T-cell (primary cell): ENCODE results near the gene GRK6. TPM values are rescaled to one million over a fixed set of nuclear protein-coding genes. Genes with fewer than 3 reads are reported as not detected.
A peak's percentile ranks its signal among the peaks of the same experiment; 100 is the strongest.

Source experiments
- ATAC-seq, 4 experiments: fragments of 200-7000 bp in 3 of 4; fragments of 150-1000 bp in 1 of 4; cut with Tn5 transposase; replicated peaks in 1 of 4; 1 replicate in 3 of 4; 2 replicates in 1 of 4; pipeline ENCODE4 v1.10.0; 2021; ENCODE audit warnings: moderate library complexity in 3 of 4, mild to moderate bottlenecking in 2 of 4, moderate number of reproducible peaks in 1 of 4
- CTCF ChIA-PET, 2 donors: fragments of 300-600 bp; sonication (Branson Sonifier 250); formaldehyde crosslinking; loops; one replicate each; lab custom pipeline; 2022; ENCODE audit warnings: antibody characterized with exemption in 2 of 2; lab: Charles Lee
- POLR2A ChIA-PET, 2 donors: fragments of 300-600 bp; sonication (Branson Sonifier 250); formaldehyde crosslinking; loops; one replicate each; lab custom pipeline; 2022; ENCODE audit warnings: antibody characterized with exemption in 2 of 2; lab: Charles Lee
- DNase-seq, 35 experiments: peaks; one replicate each; pipeline versions ENCODE4 v3.0.0 to v3.0.0-alpha.2; 2013 to 2023
- H3K27ac ChIP-seq: one replicate; pipeline ENCODE4 v1.5.1; 2013; ENCODE audit warnings: low read length
- H3K27me3 ChIP-seq, 2 experiments: replicated peaks in 1 of 2; 1 replicate in 1 of 2; 2 replicates in 1 of 2; pipeline versions ENCODE4 v1.6.1 to v1.7.0; 2013; ENCODE audit warnings: low read length in 1 of 2, mixed read lengths in 1 of 2; ENCODE audit not compliant: control insufficient read depth in 2 of 2, insufficient read depth in 2 of 2; ENCODE audit errors: extremely low read depth in 1 of 2
- H3K36me3 ChIP-seq, 2 donors: 1 replicate in 1 of 2; 2 replicates in 1 of 2; pipeline versions ENCODE4 v1.6.1 to v1.7.0; 2013; ENCODE audit warnings: low read length in 1 of 2; ENCODE audit not compliant: control insufficient read depth in 2 of 2, insufficient read depth in 1 of 2; ENCODE audit errors: extremely low read depth in 1 of 2
- H3K4me1 ChIP-seq, 2 experiments: 1 replicate in 1 of 2; 2 replicates in 1 of 2; pipeline versions ENCODE4 v1.6.1 to v1.7.0; 2013; ENCODE audit warnings: low read length in 2 of 2, mixed read lengths in 1 of 2; ENCODE audit not compliant: insufficient read depth in 2 of 2, control insufficient read depth in 1 of 2; ENCODE audit errors: extremely low read depth in 1 of 2
- H3K4me3 ChIP-seq, 2 donors: 1 replicate in 1 of 2; 2 replicates in 1 of 2; pipeline versions ENCODE4 v1.5.1 to v1.7.0; 2013; ENCODE audit warnings: mild to moderate bottlenecking in 2 of 2, low read length in 1 of 2, moderate library complexity in 1 of 2; ENCODE audit not compliant: control insufficient read depth in 1 of 2; ENCODE audit errors: extremely low read depth in 1 of 2
- H3K9me3 ChIP-seq: 2 replicates; pipeline ENCODE4 v1.7.0; 2013
- H3K27ac Mint-ChIP-seq, 2 donors: one replicate each; pipeline ENCODE4 v1.8.0; 2020 to 2021; ENCODE audit warnings: mild to moderate bottlenecking in 2 of 2, mixed read lengths in 2 of 2
- H3K27me3 Mint-ChIP-seq, 2 donors: one replicate each; pipeline ENCODE4 v1.8.0; 2021 to 2022; ENCODE audit warnings: mixed read lengths in 2 of 2
- H3K36me3 Mint-ChIP-seq: one replicate; pipeline ENCODE4 v1.8.0; 2021; ENCODE audit warnings: mixed read lengths
- H3K4me1 Mint-ChIP-seq, 3 donors: one replicate each; pipeline ENCODE4 v1.8.0; 2020 to 2022; ENCODE audit warnings: mixed read lengths in 3 of 3, mild to moderate bottlenecking in 1 of 3
- H3K4me3 Mint-ChIP-seq, 3 donors: one replicate each; pipeline ENCODE4 v1.8.0; 2020 to 2022; ENCODE audit warnings: mild to moderate bottlenecking in 3 of 3, mixed read lengths in 3 of 3, moderate library complexity in 3 of 3
- H3K9me3 Mint-ChIP-seq, 3 donors: one replicate each; pipeline ENCODE4 v1.8.0; 2020 to 2022; ENCODE audit warnings: mixed read lengths in 3 of 3
- WGBS: methylation state at CpG from one replicate; pipeline ENCODE4 v1.1.5; 2013; ENCODE audit warnings: missing lambda C conversion rate; ENCODE audit not compliant: insufficient coverage; 5-methylcytosine and 5-hydroxymethylcytosine counted together
- total RNA-seq, 35 experiments: library from RNA in 6 of 35; stranded (reverse) in 6 of 35; fragments of 120-200 nt in 1 of 35; gene quantifications; one replicate each; pipeline versions ENCODE4 v1.2.1 to v1.2.4 and lab custom pipeline; 2013 to 2026

Gene GRK6
- total RNA-seq, 5 donors from 2014 or later (not counting 1 experiment from before 2014, with no cell fraction given) = 196 to 226 (median 216) TPM

GRCh38 chr5:177459357-177459756 is 32.9 kb downstream of the GRK6 start:
- H3K27me3 Mint-ChIP-seq = no peaks in the 10 kb centered on the region
- ATAC-seq (no peak), DNase-seq (no peak)
- H3K4me1 Mint-ChIP-seq = peaks cover 10 to 18% (median 17%) of the 10 kb centered on the region in 3 donors
- ChIA-PET CTCF (interaction anchor here (1.0 to 1.4 kb wide), 2 partner anchors 33 to 69 kb away, joined by 3 to 4 read pairs; partner anchors contain the start of gene GRK6 (in 1 of the 2)), POLR2A (no interaction called here)
- Histone ChIP-seq H3K4me1 (peaks cover 4 to 27% of the 10 kb centered on the region in 2 experiments), H3K27ac (no peak overlapping the region), H3K9me3 (no peaks in the 10 kb centered on the region), H3K36me3 (peaks cover 0 to 3% of the 10 kb centered on the region in 2 donors), H3K27me3 (no peaks in the 10 kb centered on the region), H3K4me3 (no peak overlapping the region)
- WGBS = 94% methylated on average over 5 of the region's 11 CpGs
- H3K36me3 Mint-ChIP-seq = no peaks in the 10 kb centered on the region
- H3K4me3 Mint-ChIP-seq = no peak overlapping the region
- no peaks in the 10 kb centered on the region for H3K9me3 Mint-ChIP-seq
- H3K27ac Mint-ChIP-seq = no peak overlapping the region

GRCh38 chr5:177459819-177460628 is 33.5 kb downstream of the GRK6 start:
- Mint-ChIP-seq H3K27ac (no peak overlapping the region), H3K4me1 (peaks cover 10 to 18% (median 17%) of the 10 kb centered on the region in 3 donors), H3K9me3 (no peaks in the 10 kb centered on the region), H3K27me3 (no peaks in the 10 kb centered on the region), H3K36me3 (no peaks in the 10 kb centered on the region), H3K4me3 (no peak overlapping the region)
- ATAC-seq (no peak), DNase-seq (no peak)
- ChIA-PET POLR2A (no interaction called here), CTCF (interaction anchor here (0.5 to 1.4 kb wide), 3 partner anchors 33 to 69 kb away, joined by 3 to 4 read pairs (median 3); partner anchors contain the start of genes GRK6 (in 1 of the 2) and PDLIM7 (in 1 of the 2))
- no peak overlapping the region for H3K27ac ChIP-seq
- peaks cover 4 to 24% of the 10 kb centered on the region in 2 experiments for H3K4me1 ChIP-seq
- H3K9me3 ChIP-seq = no peaks in the 10 kb centered on the region
- H3K27me3 ChIP-seq = no peaks in the 10 kb centered on the region
- no peak overlapping the region for H3K4me3 ChIP-seq
- 88% methylated on average over 28 of the region's 28 CpGs for WGBS
- peaks cover 0 to 3% of the 10 kb centered on the region in 2 donors for H3K36me3 ChIP-seq

GRCh38 chr5:177462021-177462670 is 35.7 kb downstream of the GRK6 start:
- DNase-seq = no peak
- no peak for ATAC-seq
- no peak overlapping the region for H3K27ac ChIP-seq
- 60% methylated on average over 18 of the region's 27 CpGs for WGBS
- H3K4me3 ChIP-seq = no peak overlapping the region
- no peaks in the 10 kb centered on the region for H3K9me3 ChIP-seq
- ChIA-PET POLR2A (no interaction called here), CTCF (interaction anchor here in 1 of 2 donors (1.6 kb wide), 1 partner anchor 73 kb away, joined by 5 read pairs; no protein-coding TSS in a partner anchor)
- Mint-ChIP-seq H3K36me3 (peaks cover 4% of the 10 kb centered on the region), H3K27ac (no peak overlapping the region), H3K4me3 (no peak overlapping the region), H3K9me3 (no peaks in the 10 kb centered on the region), H3K27me3 (no peaks in the 10 kb centered on the region), H3K4me1 (peaks cover 7 to 14% (median 7%) of the 10 kb centered on the region in 3 donors)
- peaks cover 4 to 9% of the 10 kb centered on the region in 2 experiments for H3K4me1 ChIP-seq
- peaks cover 0 to 4% of the 10 kb centered on the region in 2 donors for H3K36me3 ChIP-seq
- no peaks in the 10 kb centered on the region for H3K27me3 ChIP-seq

DNA sequence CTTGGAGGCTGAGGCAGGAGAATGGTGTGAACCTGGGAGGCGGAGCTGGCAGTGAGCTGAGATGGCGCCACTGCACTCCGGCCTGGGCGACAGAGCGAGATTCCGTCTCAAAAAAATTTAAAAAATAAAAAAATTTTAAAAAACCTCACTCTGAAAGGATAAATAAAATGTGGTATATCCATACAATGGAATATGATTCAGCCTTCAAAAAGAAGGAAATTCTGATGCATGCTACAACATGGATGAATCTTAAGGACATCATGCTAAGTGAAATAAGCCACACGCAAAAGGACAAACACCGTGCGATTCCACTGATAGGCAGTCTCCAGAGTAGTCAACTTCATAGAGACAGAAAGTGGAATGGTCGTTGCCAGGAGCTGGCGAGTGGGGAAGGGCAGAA is 38.6 kb downstream of the GRK6 start:
- H3K9me3 ChIP-seq = no peaks in the 10 kb centered on the region
- Mint-ChIP-seq H3K27me3 (no peaks in the 10 kb centered on the region), H3K36me3 (peaks cover 4% of the 10 kb centered on the region), H3K27ac (no peak overlapping the region), H3K4me3 (no peak overlapping the region), H3K4me1 (peaks cover 6 to 10% (median 7%) of the 10 kb centered on the region in 3 donors), H3K9me3 (no peaks in the 10 kb centered on the region)
- ChIA-PET CTCF (no interaction called here), POLR2A (no interaction called here)
- peaks cover 4 to 13% of the 10 kb centered on the region in 2 experiments for H3K4me1 ChIP-seq
- ATAC-seq (no peak), DNase-seq (no peak)
- peaks cover 0 to 3% of the 10 kb centered on the region in 2 donors for H3K36me3 ChIP-seq
- no peak overlapping the region for H3K4me3 ChIP-seq
- no peaks in the 10 kb centered on the region for H3K27me3 ChIP-seq
- H3K27ac ChIP-seq = no peak overlapping the region
- 95% methylated on average over 5 of the region's 11 CpGs for WGBS

DNA sequence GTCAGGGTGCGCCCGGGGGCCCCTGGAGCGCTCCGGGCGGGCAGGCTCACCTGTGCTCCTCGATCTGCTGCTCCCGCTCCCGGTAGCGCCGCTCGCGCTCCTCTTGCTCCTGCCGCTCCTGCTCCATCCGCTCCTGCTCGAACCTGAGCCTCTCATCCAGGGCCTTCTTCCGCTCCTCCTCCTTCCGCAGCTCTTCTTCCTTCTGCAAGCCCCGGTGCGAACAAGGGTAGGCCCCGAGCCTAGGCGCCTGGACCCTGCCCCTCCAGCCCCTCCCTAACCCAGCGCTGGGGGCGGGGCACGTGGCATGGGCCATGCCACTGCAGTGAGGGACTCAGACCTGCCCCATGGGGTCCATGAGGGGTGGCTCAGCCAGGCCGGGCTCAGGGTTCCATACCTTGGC is 40.4 kb downstream of the GRK6 start:
- ChIA-PET POLR2A (no interaction called here), CTCF (no interaction called here)
- H3K4me1 ChIP-seq = peaks cover 3 to 28% of the 10 kb centered on the region in 2 experiments
- 96% methylated on average over 25 of the region's 25 CpGs for WGBS
- Mint-ChIP-seq H3K27me3 (no peaks in the 10 kb centered on the region), H3K4me1 (peaks cover 16 to 18% (median 18%) of the 10 kb centered on the region in 3 donors), H3K36me3 (peaks cover 4% of the 10 kb centered on the region), H3K27ac (no peak overlapping the region), H3K4me3 (no peak overlapping the region), H3K9me3 (no peaks in the 10 kb centered on the region)
- peaks cover 0 to 10% of the 10 kb centered on the region in 2 experiments for H3K27me3 ChIP-seq
- DNase-seq = no peak
- peaks cover 0 to 6% of the 10 kb centered on the region in 2 donors for H3K36me3 ChIP-seq
- no peaks in the 10 kb centered on the region for H3K9me3 ChIP-seq
- H3K27ac ChIP-seq = no peak overlapping the region
- ATAC-seq = no peak
- H3K4me3 ChIP-seq = no peak overlapping the region

DNA sequence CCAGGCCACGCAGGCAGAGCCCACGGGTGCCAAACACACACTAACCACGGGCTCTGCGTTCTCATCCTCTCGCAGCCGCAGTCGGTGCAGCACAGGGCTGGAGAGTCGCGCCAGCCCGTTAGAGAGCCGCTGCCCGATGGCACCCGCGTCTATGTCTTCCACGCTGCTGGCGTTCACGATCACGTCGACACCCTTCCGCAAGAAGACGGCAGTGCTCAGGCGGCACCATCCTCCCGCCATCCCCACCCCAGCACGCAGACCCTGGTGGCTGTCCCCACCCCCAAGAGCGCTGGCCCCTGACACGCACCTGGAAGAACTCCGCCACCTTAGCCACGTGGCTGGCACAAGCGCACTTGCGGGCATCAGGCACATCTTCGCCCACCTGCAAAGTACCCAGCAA is 41.0 kb downstream of the GRK6 start:
- DNase-seq (no peak), ATAC-seq (no peak)
- ChIA-PET POLR2A (no interaction called here), CTCF (no interaction called here)
- Mint-ChIP-seq H3K36me3 (peaks cover 4% of the 10 kb centered on the region), H3K27ac (peak overlapping the region in 1 of 2 donors; percentile 28), H3K27me3 (no peaks in the 10 kb centered on the region), H3K9me3 (no peaks in the 10 kb centered on the region), H3K4me1 (peaks cover 14 to 19% (median 16%) of the 10 kb centered on the region in 3 donors), H3K4me3 (no peak overlapping the region)
- no peak overlapping the region for H3K4me3 ChIP-seq
- no peaks in the 10 kb centered on the region for H3K9me3 ChIP-seq
- peaks cover 4 to 30% of the 10 kb centered on the region in 2 experiments for H3K4me1 ChIP-seq
- 97% methylated on average over 27 of the region's 31 CpGs for WGBS
- H3K27ac ChIP-seq = no peak overlapping the region
- H3K27me3 ChIP-seq = peaks cover 0 to 15% of the 10 kb centered on the region in 2 experiments
- H3K36me3 ChIP-seq = peaks cover 0 to 6% of the 10 kb centered on the region in 2 donors
